ENCODE measurements around the gene PVALB.

DNA sequence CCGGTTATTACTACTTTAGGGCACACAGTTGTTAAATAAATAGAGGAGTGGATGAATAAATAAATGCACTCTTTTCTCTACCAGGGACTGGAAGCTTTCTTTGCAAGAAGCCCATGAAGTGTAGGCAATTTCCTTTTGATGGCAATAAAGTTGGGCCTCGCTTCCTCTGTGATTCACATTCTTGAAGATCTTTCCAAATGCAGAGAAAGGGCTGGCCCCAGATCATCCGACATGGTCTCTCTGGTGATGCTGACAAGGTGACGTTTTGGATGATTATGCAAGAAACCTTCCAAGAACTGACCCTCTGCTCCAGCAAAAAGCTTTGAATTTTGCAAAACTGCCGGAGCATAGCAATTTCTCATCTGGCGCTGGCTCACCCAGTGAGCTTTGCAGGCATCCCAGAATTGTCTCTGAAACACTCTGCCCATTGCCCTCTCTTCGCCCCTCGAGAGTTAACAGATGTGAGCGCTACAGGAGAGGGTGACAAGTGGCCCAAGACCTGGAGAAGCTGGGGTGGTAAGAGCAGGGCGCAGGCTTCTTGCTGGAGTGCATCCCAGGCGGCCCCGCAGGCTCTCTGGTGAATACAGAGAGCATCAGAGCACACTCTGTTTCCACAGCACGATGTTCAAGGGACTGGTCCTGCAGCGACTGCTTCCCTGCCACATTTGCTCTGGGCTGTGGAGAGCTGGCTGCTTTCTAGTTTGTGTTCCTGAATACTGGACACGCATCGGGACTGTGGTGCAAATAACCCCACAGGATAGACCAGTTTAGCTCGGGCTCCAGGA, 29.4 kb downstream of the PVALB start:
- no peak for TF ChIP-seq CTCF (IDR thresholded peaks at IDR 0.05; ENCODE audit: extremely low read depth in 1 of 2, insufficient read depth in 1 of 2, low read depth in 1 of 2, low read length in 2 of 2)
- TF ChIP-seq POLR2A (IDR thresholded peaks at IDR 0.05; ENCODE audit: low read depth, low read length) = no peak
- no peak for TF ChIP-seq GATA2 (IDR thresholded peaks at IDR 0.05; ENCODE audit: insufficient read depth, insufficient read length, low read depth, low read length)
- TF ChIP-seq JUN (IDR thresholded peaks at IDR 0.05; ENCODE audit: borderline replicate concordance, insufficient read depth, insufficient read length, low read depth) = no peak
- TF ChIP-seq EZH2 (IDR thresholded peaks at IDR 0.05; ENCODE audit: borderline replicate concordance, low read depth, low read length, severe bottlenecking) = no peak
- TF ChIP-seq POLR2AphosphoS5 (IDR thresholded peaks at IDR 0.05; ENCODE audit: insufficient read depth, low read depth, low read length) = no peak
- TF ChIP-seq MAX (IDR thresholded peaks at IDR 0.05; ENCODE audit: insufficient read depth, insufficient read length) = no peak
- TF ChIP-seq FOS (IDR thresholded peaks at IDR 0.05; ENCODE audit: borderline replicate concordance, insufficient read depth, low read length) = no peak
